ENCODE data around the gene ITM2C. TPM values are rescaled to one million over a fixed set of nuclear protein-coding genes. Genes with fewer than 3 reads are reported as not detected.

The ITM2C gene
- total and polyA plus RNA-seq, 2 of the 8 experiments (the other 6 are each of a cell fraction or from before 2014, with no cell fraction given) = 362 to 742 TPM

- H3K79me2 ChIP-seq (ENCODE audit: control insufficient read depth in 1 of 2, insufficient read depth in 2 of 2, low read length in 2 of 2) = no peaks in the 10 kb centered on the region
- TF ChIP-seq KDM1A (IDR thresholded peaks at IDR 0.05; ENCODE audit: borderline replicate concordance, low read length) = no peak
- no peak for TF ChIP-seq POLR2AphosphoS5 (IDR thresholded peaks at IDR 0.05; ENCODE audit: low read depth, low read length)
- TF ChIP-seq PHF8 (conservative IDR thresholded peaks at IDR 0.05; ENCODE audit: low read depth, low read length) = no peak
- TF ChIP-seq ATF3 (IDR thresholded peaks at IDR 0.05; ENCODE audit: insufficient read depth, low read depth, low read length) = no peak
- TF ChIP-seq CEBPB (IDR thresholded peaks at IDR 0.05; ENCODE audit: low read depth, low read length) = no peak
- TF ChIP-seq TEAD4 (IDR thresholded peaks at IDR 0.05; ENCODE audit: low read depth, low read length) = no peak
- TF ChIP-seq SIRT6 (IDR thresholded peaks at IDR 0.05; ENCODE audit: low read length) = no peak
- no peak for TF ChIP-seq CBX8 (IDR thresholded peaks at IDR 0.05; ENCODE audit: borderline replicate concordance, low read depth, low read length)
- TF ChIP-seq NANOG (IDR thresholded peaks at IDR 0.05; ENCODE audit: insufficient read depth, low read depth, low read length, poor library complexity, severe bottlenecking) = no peak
- no peak for TF ChIP-seq SRF (IDR thresholded peaks at IDR 0.05; ENCODE audit: low read depth, low read length)
- TF ChIP-seq TCF12 (IDR thresholded peaks at IDR 0.05; ENCODE audit: low read depth, low read length) = no peak
- TF ChIP-seq CHD1 (IDR thresholded peaks at IDR 0.05; ENCODE audit: low read depth, low read length) = no peak
- H3K23ac ChIP-seq (ENCODE audit: insufficient read length) = no peak overlapping the region
- no peak overlapping the region; the same call in 1 of the 2 replicates for H2BK5ac ChIP-seq (ENCODE audit: low read depth, low read length)
- H4K5ac ChIP-seq (ENCODE audit: insufficient read length, low read depth, low read length) = no peak overlapping the region
- no peak for FAIRE-seq
- H2BK20ac ChIP-seq (ENCODE audit: low read length) = no peak overlapping the region
- H3K18ac ChIP-seq (ENCODE audit: extremely low read depth, low read length) = no peak overlapping the region
- H3K4me3 ChIP-seq (ENCODE audit: extremely low read depth in 1 of 4, insufficient read depth in 2 of 4, low read depth in 3 of 4, low read length in 4 of 4) = no peak overlapping the region
- no peaks in the 10 kb centered on the region for H3K23me2 ChIP-seq (ENCODE audit: low read depth, low read length)
- H2BK120ac ChIP-seq (replicated peaks; ENCODE audit: low read depth, low read length) = no peak overlapping the region
- no peak overlapping the region for H3K14ac ChIP-seq (ENCODE audit: insufficient read length)
- H3K27me3 ChIP-seq (replicated peaks in 1 of 4; ENCODE audit: control insufficient read depth in 3 of 4, extremely low read depth in 1 of 4, insufficient read depth in 3 of 4, low read length in 3 of 4) = no peaks in the 10 kb centered on the region
- no peaks in the 10 kb centered on the region for H3K9me3 ChIP-seq (ENCODE audit: insufficient read depth in 2 of 2, low read depth in 1 of 2, low read length in 1 of 2)
- no peak overlapping the region; the same call in 1 of the 2 replicates for H4K8ac ChIP-seq (ENCODE audit: extremely low read depth, insufficient read depth, low read length)
- DNase-seq (ENCODE audit: low read depth in 1 of 2, low spot score in 2 of 2) = no peak
- no peak overlapping the region for H3K4ac ChIP-seq (replicated peaks; ENCODE audit: insufficient read length, low read depth, low read length)
- no peak overlapping the region for H3K56ac ChIP-seq (replicated peaks; ENCODE audit: insufficient read length, low read depth, low read length)
- H3K36me3 ChIP-seq (ENCODE audit: control insufficient read depth in 2 of 4, insufficient read depth in 4 of 4, low read length in 3 of 4) = no peaks in the 10 kb centered on the region
- no peak overlapping the region for H3K4me2 ChIP-seq (ENCODE audit: insufficient read depth in 1 of 2, low read depth in 2 of 2, low read length in 2 of 2)
- no peaks in the 10 kb centered on the region for H4K20me1 ChIP-seq (replicated peaks in 1 of 2; ENCODE audit: control insufficient read depth in 1 of 2, insufficient read depth in 2 of 2, low read length in 2 of 2)
- H3K79me1 ChIP-seq (ENCODE audit: low read depth, low read length) = no peaks in the 10 kb centered on the region
- no peak overlapping the region for H3K9ac ChIP-seq (replicated peaks in 1 of 4; ENCODE audit: extremely low read depth in 1 of 4, low read depth in 3 of 4, low read length in 3 of 4)
- 91% methylated on average over 11 of the region's 14 CpGs; no CpG with 5 or more reads in 1 of the 2 experiments for WGBS, 2 experiments (ENCODE audit: extremely low coverage in 1 of 2, insufficient coverage in 1 of 2, insufficient read length in 1 of 2, insufficient replicate concordance in 2 of 2, low coverage in 1 of 2, low lambda C conversion rate in 2 of 2, missing lambda C conversion rate in 1 of 2)
- ChIA-PET CTCF (ENCODE audit: partially characterized antibody) (interaction anchor here (0.7 to 15.3 kb wide), 15 partner anchors 11 to 605 kb away, joined by 3 to 332 read pairs (median 4); no protein-coding TSS in a partner anchor), POLR2A (ENCODE audit: partially characterized antibody) (interaction anchor here (1.3 to 1.5 kb wide), 2 partner anchors 13 to 47 kb away, joined by 4 read pairs; no protein-coding TSS in a partner anchor)
- no peak overlapping the region for H2BK12ac ChIP-seq (ENCODE audit: low read depth, low read length)
- peaks cover 0 to 6% (median 2%) of the 10 kb centered on the region in 4 experiments; a peak in 2 of 7 replicates for H3K4me1 ChIP-seq (replicated peaks in 1 of 4; ENCODE audit: control insufficient read depth in 3 of 4, insufficient read depth in 4 of 4, low read length in 3 of 4)
- no peak overlapping the region for H2AFZ ChIP-seq (ENCODE audit: low read length)
- no peak overlapping the region for H2AK5ac ChIP-seq (ENCODE audit: low read depth, low read length)
- no peak overlapping the region for H4K91ac ChIP-seq (replicated peaks; ENCODE audit: insufficient read length, low read length)
- H2BK15ac ChIP-seq (ENCODE audit: low read length) = no peak overlapping the region
- no peak overlapping the region for H3K27ac ChIP-seq (ENCODE audit: low read depth, low read length)
Observed at GRCh38 chr2:230927711-230928341, 63.1 kb downstream of the ITM2C start.
